AG04450 (cell line): ENCODE data around the gene TNFRSF18. TPM values are rescaled to one million over a fixed set of nuclear protein-coding genes. Genes with fewer than 3 reads are reported as not detected.

Experiments used
- CTCF ChIA-PET: fragments of 300-600, 350-600 bp; formaldehyde crosslinking; extraction: SDS; loops from one replicate; lab custom pipeline; 2022; ENCODE audit warnings: antibody characterized with exemption, inconsistent platforms; lab: Charles Lee
- POLR2A ChIA-PET: fragments of 350-600 bp; formaldehyde crosslinking; extraction: SDS; loops from one replicate; lab custom pipeline; 2021; ENCODE audit warnings: antibody characterized with exemption, inconsistent platforms; lab: Yijun Ruan, JAX
- DNase-seq: peaks from one replicate; pipeline ENCODE4 v3.0.0-alpha.2; 2011; ENCODE audit warnings: low read depth, low spot score
- H3K27ac ChIP-seq: one replicate; pipeline ENCODE4 v1.5.1; 2012; ENCODE audit warnings: low read depth, low read length, control low read depth
- H3K27me3 ChIP-seq: one replicate; pipeline ENCODE4 v1.6.0; 2012; ENCODE audit warnings: low read length; ENCODE audit not compliant: control insufficient read depth, insufficient read depth
- H3K4me3 ChIP-seq: 2 replicates; pipeline ENCODE4 v1.5.1; 2011; ENCODE audit warnings: mild to moderate bottlenecking, low read depth, low read length, control low read depth
- H3K9me3 ChIP-seq: 2 replicates; pipeline ENCODE4 v1.5.1; 2012; ENCODE audit warnings: low read length; ENCODE audit not compliant: control insufficient read depth, insufficient read depth
- polyA plus RNA-seq: library from polyadenylated mRNA; depleted of rRNA; stranded (reverse); fragments of >200 nt; gene quantifications from 2 replicates; pipeline ENCODE4 v1.2.3, GENCODE V29; 2011
- TF ChIP-seq, protein P1 (sequence below): IDR thresholded peaks from 2 replicates; pipeline ENCODE4 v1.5.1; 2011; ENCODE audit warnings: low read depth, low read length, control low read depth, inconsistent platforms

TNFRSF18 gene
- polyA plus RNA-seq, 1 experiment = 1.0 TPM

DNA sequence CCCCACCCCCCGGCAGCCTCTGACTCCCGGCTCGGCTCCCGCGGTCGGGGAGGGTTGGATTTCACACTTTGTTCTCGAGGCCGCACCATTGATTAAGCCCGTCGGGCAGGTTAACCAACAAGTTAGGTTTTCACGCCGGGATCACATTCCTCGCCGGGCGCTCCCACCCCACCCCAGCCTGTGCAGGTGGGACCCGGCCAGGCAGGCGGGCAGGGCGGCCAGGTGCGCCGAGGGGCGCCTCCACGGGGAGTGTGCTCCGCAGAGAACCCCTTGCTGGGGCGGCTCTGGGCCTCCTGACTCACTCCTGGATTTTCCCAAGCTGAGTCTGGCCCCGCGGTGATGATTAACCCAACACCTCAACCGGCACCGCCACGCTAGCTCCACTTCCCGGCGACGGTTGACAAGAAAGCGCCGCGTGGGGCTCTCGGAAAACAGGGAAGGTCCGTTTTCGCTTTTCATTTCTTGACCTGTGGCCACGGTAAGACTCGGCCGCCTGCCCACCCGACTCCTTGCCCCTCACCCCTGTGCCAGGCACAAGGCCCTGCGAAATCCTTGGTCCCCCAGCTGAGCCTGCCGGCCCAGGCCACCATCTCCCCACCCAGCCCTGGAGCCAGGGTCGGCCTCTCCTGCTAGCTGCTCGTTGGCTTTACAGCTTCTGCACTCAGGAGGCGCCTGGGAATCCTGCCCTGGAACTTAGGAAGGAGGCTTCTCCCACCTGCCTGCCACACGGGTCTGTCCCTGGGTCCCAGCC, 41.5 kb downstream of the TNFRSF18 start:
- Histone ChIP-seq H3K4me3 (no peak overlapping the region), H3K27me3 (peaks cover 30% of the 10 kb centered on the region), H3K27ac (no peak overlapping the region), H3K9me3 (peaks cover 4% of the 10 kb centered on the region; the same call in 1 of the 2 replicates)
- TF ChIP-seq, protein P1, sequence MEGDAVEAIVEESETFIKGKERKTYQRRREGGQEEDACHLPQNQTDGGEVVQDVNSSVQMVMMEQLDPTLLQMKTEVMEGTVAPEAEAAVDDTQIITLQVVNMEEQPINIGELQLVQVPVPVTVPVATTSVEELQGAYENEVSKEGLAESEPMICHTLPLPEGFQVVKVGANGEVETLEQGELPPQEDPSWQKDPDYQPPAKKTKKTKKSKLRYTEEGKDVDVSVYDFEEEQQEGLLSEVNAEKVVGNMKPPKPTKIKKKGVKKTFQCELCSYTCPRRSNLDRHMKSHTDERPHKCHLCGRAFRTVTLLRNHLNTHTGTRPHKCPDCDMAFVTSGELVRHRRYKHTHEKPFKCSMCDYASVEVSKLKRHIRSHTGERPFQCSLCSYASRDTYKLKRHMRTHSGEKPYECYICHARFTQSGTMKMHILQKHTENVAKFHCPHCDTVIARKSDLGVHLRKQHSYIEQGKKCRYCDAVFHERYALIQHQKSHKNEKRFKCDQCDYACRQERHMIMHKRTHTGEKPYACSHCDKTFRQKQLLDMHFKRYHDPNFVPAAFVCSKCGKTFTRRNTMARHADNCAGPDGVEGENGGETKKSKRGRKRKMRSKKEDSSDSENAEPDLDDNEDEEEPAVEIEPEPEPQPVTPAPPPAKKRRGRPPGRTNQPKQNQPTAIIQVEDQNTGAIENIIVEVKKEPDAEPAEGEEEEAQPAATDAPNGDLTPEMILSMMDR = no peak
- ChIA-PET CTCF (no interaction called here), POLR2A (no interaction called here)
- no peak for DNase-seq

DNA sequence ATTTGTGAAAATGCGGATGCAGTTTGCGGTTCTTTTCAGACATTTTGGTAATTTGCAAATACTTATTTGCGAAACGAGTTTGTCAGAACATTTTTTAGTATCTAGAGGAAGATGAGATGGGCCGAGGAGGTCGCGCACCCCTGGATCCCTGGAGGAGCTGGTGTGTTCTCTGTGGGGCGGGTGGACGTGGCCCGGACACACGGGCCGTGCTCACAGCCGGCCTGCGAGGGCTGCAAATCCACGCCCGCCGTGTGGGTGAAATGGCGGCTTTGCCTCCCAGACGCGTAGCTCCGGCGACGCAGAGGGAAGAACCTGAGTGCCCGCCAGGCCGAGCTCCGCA, 42.1 kb downstream of the TNFRSF18 start:
- no peak overlapping the region for H3K27ac ChIP-seq
- DNase-seq = no peak
- TF ChIP-seq, protein P1 = no peak
- peaks cover 4% of the 10 kb centered on the region; the same call in 1 of the 2 replicates for H3K9me3 ChIP-seq
- peaks cover 26% of the 10 kb centered on the region for H3K27me3 ChIP-seq
- CTCF ChIA-PET = no interaction called here
- POLR2A ChIA-PET = no interaction called here
- H3K4me3 ChIP-seq = no peak overlapping the region

- TF ChIP-seq, protein P1 = no peak
- Histone ChIP-seq H3K9me3 (peaks cover 4% of the 10 kb centered on the region; the same call in 1 of the 2 replicates), H3K27me3 (peaks cover 21% of the 10 kb centered on the region), H3K4me3 (no peak overlapping the region), H3K27ac (no peak overlapping the region)
- CTCF ChIA-PET = no interaction called here
- DNase-seq = no peak
- POLR2A ChIA-PET = no interaction called here
Observed at GRCh38 chr1:1163538-1164070, 42.8 kb downstream of the TNFRSF18 start.

DNA sequence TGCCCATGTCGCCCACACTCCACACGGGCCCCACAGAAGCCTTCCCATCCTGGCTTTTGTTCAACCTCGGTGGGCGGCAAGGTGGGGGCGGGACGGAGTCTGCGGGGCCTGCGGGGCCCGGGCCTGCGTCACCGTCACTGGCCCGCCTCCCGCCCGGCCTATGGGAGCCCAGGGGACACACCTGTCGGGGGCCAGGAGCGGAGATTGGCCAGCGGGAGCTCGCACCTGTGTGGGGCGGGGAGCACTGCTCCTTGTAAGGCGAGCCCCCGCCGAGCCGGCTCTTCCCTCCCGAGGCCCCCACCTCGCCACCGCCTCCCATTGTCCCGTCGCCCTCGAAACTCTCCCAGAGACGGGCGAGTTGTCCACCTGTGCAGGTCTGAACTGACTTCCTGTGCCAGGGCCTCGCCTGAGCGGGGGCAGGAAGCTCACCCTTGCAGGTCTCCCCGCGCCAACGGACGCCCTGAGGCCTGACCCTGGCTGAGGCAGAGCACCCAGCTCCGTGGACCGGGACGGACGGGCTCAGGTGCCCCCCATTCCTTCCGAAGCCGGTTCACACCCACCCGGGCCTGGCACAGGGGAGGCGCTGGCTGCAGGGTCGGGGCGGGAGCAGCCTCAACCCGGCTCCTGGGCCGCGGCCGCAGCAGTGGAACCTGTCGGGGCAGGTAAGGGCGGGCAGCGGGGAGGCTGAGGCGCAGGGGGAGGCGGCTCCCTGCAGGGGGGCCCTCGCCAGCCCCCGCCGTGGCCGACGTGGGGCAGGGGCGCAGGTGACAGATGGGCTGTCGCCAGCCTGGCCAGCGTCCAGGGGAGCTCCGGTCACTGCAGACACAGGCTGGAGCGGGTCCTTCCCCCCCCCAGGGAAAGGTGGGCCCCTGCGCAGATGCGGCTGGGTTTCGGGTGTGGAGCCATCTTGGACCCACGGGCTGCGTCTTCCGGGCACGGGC, 43.5 kb downstream of the TNFRSF18 start:
- POLR2A ChIA-PET = no interaction called here

More for the DNA sequence above, 43.5 kb downstream of the TNFRSF18 start:
- TF ChIP-seq, protein P1 = no peak
- Histone ChIP-seq H3K9me3 (peaks cover 4% of the 10 kb centered on the region; the same call in 1 of the 2 replicates), H3K4me3 (no peak overlapping the region), H3K27me3 (peaks cover 21% of the 10 kb centered on the region), H3K27ac (no peak overlapping the region)
- CTCF ChIA-PET = no interaction called here
- DNase-seq = no peak
